HepG2 (cell line): ENCODE data around the gene RRBP1. TPM values are rescaled to one million over a fixed set of nuclear protein-coding genes. Genes with fewer than 3 reads are reported as not detected.
A peak's percentile ranks its signal among the peaks of the same experiment; 100 is the strongest.

Experiments used
- BCL3 ChIP-seq: sonication (generic); formaldehyde crosslinking; IDR thresholded peaks from 2 replicates; pipeline ENCODE4 v1.5.1; 2020; ENCODE audit warnings: mild to moderate bottlenecking, missing genetic modification reagents, moderate library complexity
- JUN ChIP-seq: sonication (generic); formaldehyde crosslinking; IDR thresholded peaks from 2 replicates; pipeline ENCODE4 v1.4.0; 2020; ENCODE audit warnings: mild to moderate bottlenecking, missing genetic modification reagents
- PATZ1 ChIP-seq: sonication (generic); formaldehyde crosslinking; IDR thresholded peaks from 2 replicates; pipeline ENCODE4 v1.4.0; 2020; ENCODE audit warnings: missing genetic modification reagents
- PCBP1 ChIP-seq: fragments of 200-400 bp; formaldehyde crosslinking; IDR thresholded peaks from 2 replicates; pipeline ENCODE4 v1.6.1; 2017; ENCODE audit warnings: mild to moderate bottlenecking, low read depth, low read length, borderline replicate concordance
- PHF21A ChIP-seq: sonication (generic); formaldehyde crosslinking; IDR thresholded peaks from 2 replicates; pipeline ENCODE4 v1.5.0; 2020; ENCODE audit warnings: mild to moderate bottlenecking, missing genetic modification reagents
- POLR2A ChIP-seq, 2 experiments: IDR thresholded peaks; 2 replicates each; pipeline ENCODE4 v1.6.1; 2011; ENCODE audit warnings: low read depth in 2 of 2, low read length in 2 of 2, mild to moderate bottlenecking in 1 of 2, moderate library complexity in 1 of 2; ENCODE audit not compliant: insufficient read depth in 1 of 2
- POLR2AphosphoS2 ChIP-seq: IDR thresholded peaks from 2 replicates; pipeline ENCODE4 v1.6.1; 2011; ENCODE audit warnings: low read depth, low read length, improper control_type of control experiment
- RBM22 ChIP-seq: fragments of 200-400 bp; formaldehyde crosslinking; optimal IDR thresholded peaks from 2 replicates; pipeline ENCODE3; 2017; ENCODE audit warnings: mild to moderate bottlenecking, low read length, moderate library complexity
- SKI ChIP-seq: fragments of 450-650 bp; IDR thresholded peaks from one replicate; pipeline ENCODE4 v1.6.1; 2018; ENCODE audit warnings: mild to moderate bottlenecking; ENCODE audit not compliant: partially characterized antibody
- SP4 ChIP-seq: sonication (generic); formaldehyde crosslinking; IDR thresholded peaks from 2 replicates; pipeline ENCODE4 v1.8.1; 2023; ENCODE audit warnings: mild to moderate bottlenecking, missing genetic modification reagents
- YEATS4 ChIP-seq: sonication (generic); formaldehyde crosslinking; IDR thresholded peaks from 2 replicates; pipeline ENCODE4 v1.4.0; 2020; ENCODE audit warnings: missing genetic modification reagents, borderline replicate concordance
- ZNF292 ChIP-seq: sonication (generic); formaldehyde crosslinking; IDR thresholded peaks from 2 replicates; pipeline ENCODE4 v1.8.1; 2022; ENCODE audit warnings: mild to moderate bottlenecking, low read depth, missing genetic modification reagents, borderline replicate concordance
- ZNF558 ChIP-seq: sonication (generic); formaldehyde crosslinking; IDR thresholded peaks from 2 replicates; pipeline ENCODE4 v1.9.0; 2022; ENCODE audit warnings: mild to moderate bottlenecking, missing genetic modification reagents, borderline replicate concordance
- ZNF816 ChIP-seq: sonication (generic); formaldehyde crosslinking; IDR thresholded peaks from 2 replicates; pipeline ENCODE4 v1.8.0; 2022; ENCODE audit warnings: missing genetic modification reagents, mild to moderate bottlenecking, borderline replicate concordance
- polyA plus RNA-seq, 8 experiments: library from polyadenylated mRNA; depleted of rRNA in 3 of 8; stranded (reverse) in 7 of 8; unstranded in 1 of 8; fragments of >200 nt; fragmentation: Illumina TruSeq in 4 of 8; extraction: Trizol in 4 of 8; gene quantifications; 2 replicates each; pipeline versions ENCODE4 v1.2.1 to v1.2.3, GENCODE V29; 2011 to 2016; ENCODE audit warnings: low read depth in 4 of 8, missing spikeins in 1 of 8, mixed read lengths in 1 of 8; ENCODE audit not compliant: insufficient read depth in 1 of 8
- total RNA-seq, 5 experiments: library from RNA; depleted of rRNA; stranded (reverse); fragments of >200 nt; fragmentation: Illumina TruSeq; extraction: Trizol; gene quantifications; 2 replicates each; pipeline ENCODE4 v1.2.3, GENCODE V29; 2016; ENCODE audit warnings: low read depth in 1 of 5
- TF ChIP-seq, protein P1 (sequence below): sonication (generic); formaldehyde crosslinking; IDR thresholded peaks from 2 replicates; pipeline ENCODE4 v1.4.0; 2020; ENCODE audit warnings: missing genetic modification reagents
- TF ChIP-seq, protein P2 (sequence below): sonication (generic); formaldehyde crosslinking; IDR thresholded peaks from 2 replicates; pipeline ENCODE4 v1.5.1; 2020; ENCODE audit warnings: mild to moderate bottlenecking, missing genetic modification reagents, moderate library complexity

Gene RRBP1
- total and polyA plus RNA-seq, 2 of the 13 experiments (the other 11 are each of a cell fraction or from before 2014, with no cell fraction given): 150 to 222 TPM

GRCh38 chr20:17613328-17614175, 68.5 kb downstream of the RRBP1 start (continued):
- TF ChIP-seq, protein P1, sequence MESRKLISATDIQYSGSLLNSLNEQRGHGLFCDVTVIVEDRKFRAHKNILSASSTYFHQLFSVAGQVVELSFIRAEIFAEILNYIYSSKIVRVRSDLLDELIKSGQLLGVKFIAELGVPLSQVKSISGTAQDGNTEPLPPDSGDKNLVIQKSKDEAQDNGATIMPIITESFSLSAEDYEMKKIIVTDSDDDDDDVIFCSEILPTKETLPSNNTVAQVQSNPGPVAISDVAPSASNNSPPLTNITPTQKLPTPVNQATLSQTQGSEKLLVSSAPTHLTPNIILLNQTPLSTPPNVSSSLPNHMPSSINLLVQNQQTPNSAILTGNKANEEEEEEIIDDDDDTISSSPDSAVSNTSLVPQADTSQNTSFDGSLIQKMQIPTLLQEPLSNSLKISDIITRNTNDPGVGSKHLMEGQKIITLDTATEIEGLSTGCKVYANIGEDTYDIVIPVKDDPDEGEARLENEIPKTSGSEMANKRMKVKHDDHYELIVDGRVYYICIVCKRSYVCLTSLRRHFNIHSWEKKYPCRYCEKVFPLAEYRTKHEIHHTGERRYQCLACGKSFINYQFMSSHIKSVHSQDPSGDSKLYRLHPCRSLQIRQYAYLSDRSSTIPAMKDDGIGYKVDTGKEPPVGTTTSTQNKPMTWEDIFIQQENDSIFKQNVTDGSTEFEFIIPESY (CRISPR knock-in tag): peak; percentile 46; the same call in 1 of the 2 replicates
- TF ChIP-seq PCBP1 (0 out of 2 replicates have a peak, but pooled peaks have one; percentile 20), POLR2AphosphoS2 (peak; percentile 55; the same call in 1 of the 2 replicates), BCL3 (CRISPR knock-in tag) (peak; percentile 45; the same call in 1 of the 2 replicates), POLR2A (IDR thresholded peaks at IDR 0.05; ENCODE audit: insufficient read depth in 1 of 2, low read depth in 2 of 2, low read length in 2 of 2) (peak in 1 of 2 experiments; percentile 46; a peak in 3 of 4 replicates), PATZ1 (CRISPR knock-in tag) (0 out of 2 replicates have a peak, but pooled peaks have one; percentile 40), SP4 (CRISPR knock-in tag) (0 out of 2 replicates have a peak, but pooled peaks have one; percentile 34), ZNF292 (CRISPR knock-in tag) (no peak), SKI (no peak), ZNF816 (CRISPR knock-in tag) (0 out of 2 replicates have a peak, but pooled peaks have one; percentile 5), JUN (0 out of 2 replicates have a peak, but pooled peaks have one; percentile 30), YEATS4 (CRISPR knock-in tag) (no peak), ZNF558 (CRISPR knock-in tag) (0 out of 2 replicates have a peak, but pooled peaks have one; percentile 12), RBM22 (peak; percentile 69), PHF21A (CRISPR knock-in tag) (0 out of 2 replicates have a peak, but pooled peaks have one; percentile 26)
- TF ChIP-seq, protein P2, sequence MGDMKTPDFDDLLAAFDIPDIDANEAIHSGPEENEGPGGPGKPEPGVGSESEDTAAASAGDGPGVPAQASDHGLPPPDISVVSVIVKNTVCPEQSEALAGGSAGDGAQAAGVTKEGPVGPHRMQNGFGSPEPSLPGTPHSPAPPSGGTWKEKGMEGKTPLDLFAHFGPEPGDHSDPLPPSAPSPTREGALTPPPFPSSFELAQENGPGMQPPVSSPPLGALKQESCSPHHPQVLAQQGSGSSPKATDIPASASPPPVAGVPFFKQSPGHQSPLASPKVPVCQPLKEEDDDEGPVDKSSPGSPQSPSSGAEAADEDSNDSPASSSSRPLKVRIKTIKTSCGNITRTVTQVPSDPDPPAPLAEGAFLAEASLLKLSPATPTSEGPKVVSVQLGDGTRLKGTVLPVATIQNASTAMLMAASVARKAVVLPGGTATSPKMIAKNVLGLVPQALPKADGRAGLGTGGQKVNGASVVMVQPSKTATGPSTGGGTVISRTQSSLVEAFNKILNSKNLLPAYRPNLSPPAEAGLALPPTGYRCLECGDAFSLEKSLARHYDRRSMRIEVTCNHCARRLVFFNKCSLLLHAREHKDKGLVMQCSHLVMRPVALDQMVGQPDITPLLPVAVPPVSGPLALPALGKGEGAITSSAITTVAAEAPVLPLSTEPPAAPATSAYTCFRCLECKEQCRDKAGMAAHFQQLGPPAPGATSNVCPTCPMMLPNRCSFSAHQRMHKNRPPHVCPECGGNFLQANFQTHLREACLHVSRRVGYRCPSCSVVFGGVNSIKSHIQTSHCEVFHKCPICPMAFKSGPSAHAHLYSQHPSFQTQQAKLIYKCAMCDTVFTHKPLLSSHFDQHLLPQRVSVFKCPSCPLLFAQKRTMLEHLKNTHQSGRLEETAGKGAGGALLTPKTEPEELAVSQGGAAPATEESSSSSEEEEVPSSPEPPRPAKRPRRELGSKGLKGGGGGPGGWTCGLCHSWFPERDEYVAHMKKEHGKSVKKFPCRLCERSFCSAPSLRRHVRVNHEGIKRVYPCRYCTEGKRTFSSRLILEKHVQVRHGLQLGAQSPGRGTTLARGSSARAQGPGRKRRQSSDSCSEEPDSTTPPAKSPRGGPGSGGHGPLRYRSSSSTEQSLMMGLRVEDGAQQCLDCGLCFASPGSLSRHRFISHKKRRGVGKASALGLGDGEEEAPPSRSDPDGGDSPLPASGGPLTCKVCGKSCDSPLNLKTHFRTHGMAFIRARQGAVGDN (CRISPR knock-in tag): 0 out of 2 replicates have a peak, but pooled peaks have one; percentile 6
